HG03045 (cell line): ENCODE data around the gene ACTRT2.

Experiments used
- ATAC-seq: cut with Tn5 transposase; IDR thresholded peaks from one replicate; pipeline ENCODE4 v1.9.1; 2021; ENCODE audit warnings: mild to moderate bottlenecking, moderate library complexity; ENCODE audit not compliant: unreplicated experiment

The ACTRT2 gene

GRCh38 chr1:3016641-3017439, 4.4 kb upstream of the ACTRT2 start:
- no peak for ATAC-seq

GRCh38 chr1:3017440-3018050, 3.7 kb upstream of the ACTRT2 start:
- ATAC-seq = no peak

- ATAC-seq = no peak
Observed at GRCh38 chr1:3018051-3018471, 3.2 kb upstream of the ACTRT2 start.

GRCh38 chr1:3018576-3018975, 2.7 kb upstream of the ACTRT2 start:
- no peak for ATAC-seq

GRCh38 chr1:3019007-3019515, 2.2 kb upstream of the ACTRT2 start:
- no peak for ATAC-seq

GRCh38 chr1:3019516-3020051, 1.7 kb upstream of the ACTRT2 start:
- no peak for ATAC-seq

GRCh38 chr1:3020263-3020909, 881 bp upstream of the ACTRT2 start:
- ATAC-seq = no peak

- ATAC-seq = no peak
Observed at GRCh38 chr1:3021801-3022401, 634 bp downstream of the ACTRT2 start.

GRCh38 chr1:3022511-3022973, 1.3 kb downstream of the ACTRT2 start:
- ATAC-seq = no peak

- no peak for ATAC-seq
Observed at GRCh38 chr1:3022976-3023375, 1.7 kb downstream of the ACTRT2 start.

- no peak for ATAC-seq
Observed at GRCh38 chr1:3024019-3024418, 2.8 kb downstream of the ACTRT2 start.

- no peak for ATAC-seq
Observed at GRCh38 chr1:3024588-3024987, 3.3 kb downstream of the ACTRT2 start.

- ATAC-seq = no peak
Observed at GRCh38 chr1:3026124-3026523, 4.9 kb downstream of the ACTRT2 start.

- ATAC-seq = no peak
Observed at GRCh38 chr1:3026581-3027391, 5.5 kb downstream of the ACTRT2 start.

GRCh38 chr1:3027611-3028371, 6.5 kb downstream of the ACTRT2 start:
- no peak for ATAC-seq

GRCh38 chr1:3028531-3029282, 7.4 kb downstream of the ACTRT2 start:
- ATAC-seq = no peak

GRCh38 chr1:3029481-3029961, 8.3 kb downstream of the ACTRT2 start:
- ATAC-seq = no peak

GRCh38 chr1:3029991-3030662, 8.9 kb downstream of the ACTRT2 start:
- no peak for ATAC-seq
